Fibroblast of skin of scalp (primary cell): Measurements from ENCODE around the gene UBE2F.
A peak's percentile ranks its signal among the peaks of the same experiment; 100 is the strongest.
"Not testable (repeated sequence)": the region's sequence is repeated elsewhere in the genome, so short reads cannot be mapped to it uniquely, and the experiment has no call there.

Experiments used
- DNase-seq: peaks from one replicate; pipeline ENCODE4 v3.0.0-alpha.2; 2013

UBE2F gene

GRCh38 chr2:238055841-238056240 lies 89.0 kb downstream of the UBE2F start:
- DNase-seq = no peak

- DNase-seq = not testable (repeated sequence)
Measured at GRCh38 chr2:238057696-238058575, 91.1 kb downstream of the UBE2F start.

- no peak for DNase-seq
Measured at GRCh38 chr2:238059505-238059904, 92.7 kb downstream of the UBE2F start.

DNA sequence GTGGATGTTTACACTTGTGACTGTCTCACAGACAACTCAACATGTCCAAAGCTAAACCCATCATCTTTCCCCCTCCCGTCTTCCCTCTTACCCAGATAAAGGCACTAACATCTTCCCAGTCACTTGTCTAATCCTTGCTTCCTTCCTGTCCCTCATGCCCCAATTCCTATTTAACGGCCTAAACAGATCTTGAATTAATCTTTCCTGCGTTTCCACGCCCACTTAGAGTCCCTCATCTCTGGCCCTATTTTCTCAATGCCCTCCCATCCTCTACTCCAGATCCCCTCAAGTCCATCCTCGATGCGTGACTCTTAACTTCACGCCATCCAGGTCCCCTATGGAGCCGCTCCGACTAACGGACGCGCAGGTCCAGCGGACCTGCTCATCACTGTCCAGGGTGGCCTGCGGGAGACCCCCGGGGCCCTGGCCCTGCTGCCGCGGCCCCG lies 93.3 kb downstream of the UBE2F start:
- DNase-seq = no peak

DNA sequence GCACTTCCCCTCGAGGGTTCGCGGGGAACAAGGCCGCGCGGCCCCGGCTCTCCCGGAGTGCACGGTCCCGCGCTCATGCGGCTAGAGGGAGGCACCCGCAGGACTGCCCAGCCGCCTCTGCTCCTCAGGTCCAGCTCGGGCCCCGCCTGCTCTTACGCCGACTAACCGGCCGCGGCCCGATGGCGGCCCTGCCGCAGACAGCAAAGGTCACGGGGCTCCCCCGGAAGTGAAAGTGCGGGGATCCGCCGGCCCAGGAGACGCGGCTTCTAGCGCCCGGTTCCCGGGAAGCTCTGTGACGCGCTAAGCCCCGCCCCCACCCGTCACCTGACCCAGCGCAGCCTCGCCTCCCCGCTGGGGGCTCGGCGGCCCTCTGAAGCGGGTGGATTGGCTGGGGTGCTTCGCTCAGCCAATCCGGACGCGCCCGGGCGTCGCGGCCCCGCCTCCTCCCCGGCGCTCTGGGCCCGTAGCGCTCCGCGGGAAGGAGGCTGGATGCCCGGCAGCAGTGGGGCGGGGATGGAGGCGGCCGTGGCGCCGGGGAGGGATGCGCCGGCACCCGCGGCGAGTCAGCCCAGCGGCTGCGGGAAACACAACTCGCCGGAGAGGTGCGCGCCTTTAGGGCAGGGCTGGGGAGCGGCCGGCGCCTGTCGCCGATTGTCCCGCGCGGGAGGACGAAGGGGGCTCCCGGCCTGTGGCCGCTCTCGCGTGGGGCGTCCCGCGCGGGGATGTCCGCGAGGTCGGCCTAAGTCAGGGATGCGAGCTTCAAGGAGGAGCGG lies 93.9 kb downstream of the UBE2F start, which contains the start of gene SCLY:
TSS of gene SCLY (plus strand) at position 460 of the 773 bp plus-strand sequence. CDS start at position 514, 54 bp downstream.
- DNase-seq = peak; percentile 98

DNA sequence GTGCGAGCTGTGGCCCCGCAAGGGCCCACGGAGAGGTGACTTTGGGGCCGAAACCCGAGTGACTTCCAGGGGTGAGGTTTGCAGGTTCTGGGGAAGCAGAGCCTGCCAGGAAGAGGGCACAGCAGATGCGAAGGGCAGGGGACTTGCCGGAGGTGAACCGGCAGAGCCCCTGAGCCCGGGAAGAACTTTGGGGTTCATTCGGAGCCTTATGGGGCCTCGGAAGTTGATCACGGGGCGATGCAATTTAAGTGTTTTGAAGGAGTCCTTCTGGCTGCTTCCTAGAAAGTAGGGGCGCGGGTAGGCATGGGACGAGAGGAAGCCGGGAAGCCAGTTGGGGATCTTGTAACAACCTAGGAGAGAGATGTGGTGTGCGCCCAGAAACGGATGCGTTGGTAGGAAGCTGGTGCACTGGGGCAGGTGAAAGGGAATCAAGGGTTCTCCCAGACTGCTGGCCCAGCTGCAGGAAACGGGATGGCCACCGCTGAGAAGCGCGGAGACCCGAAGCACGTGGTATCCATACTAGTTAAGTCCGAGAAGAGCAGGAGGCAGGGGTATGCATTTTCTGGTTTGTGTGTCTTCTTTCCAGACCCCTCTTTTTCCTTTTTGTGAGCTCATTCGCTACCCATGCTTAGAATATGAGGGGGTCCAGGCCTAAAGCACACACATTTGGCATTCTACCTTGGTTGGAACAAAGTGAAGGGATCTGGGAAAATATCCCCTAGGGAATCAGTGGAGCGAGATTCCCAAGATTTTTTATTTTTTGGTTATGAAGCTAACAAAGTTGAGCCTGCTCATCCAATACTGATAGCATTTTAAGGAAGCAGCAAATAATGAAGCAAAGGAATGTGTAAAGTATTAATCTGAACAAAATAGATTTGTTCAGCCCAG lies 94.7 kb downstream of the UBE2F start:
- DNase-seq = peak; percentile 18

GRCh38 chr2:238063414-238064189 lies 96.8 kb downstream of the UBE2F start:
- DNase-seq = no peak

DNA sequence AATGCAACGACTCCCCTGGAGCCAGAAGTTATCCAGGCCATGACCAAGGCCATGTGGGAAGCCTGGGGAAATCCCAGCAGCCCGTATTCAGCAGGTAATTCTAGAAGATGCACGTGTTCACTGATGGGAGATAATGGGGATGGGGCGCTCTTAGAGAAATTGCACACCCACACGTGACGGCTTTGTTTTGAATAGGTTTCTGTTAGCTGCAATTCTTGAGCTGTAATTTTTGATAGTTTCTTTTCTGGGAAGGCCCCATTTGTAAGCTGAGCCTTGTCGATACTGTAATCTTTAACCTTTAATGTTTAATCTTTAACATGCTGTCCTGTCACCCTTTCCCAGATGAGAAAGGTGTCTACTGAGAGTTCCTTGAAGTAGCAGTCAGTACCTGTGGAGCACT lies 97.6 kb downstream of the UBE2F start:
- DNase-seq = no peak

DNA sequence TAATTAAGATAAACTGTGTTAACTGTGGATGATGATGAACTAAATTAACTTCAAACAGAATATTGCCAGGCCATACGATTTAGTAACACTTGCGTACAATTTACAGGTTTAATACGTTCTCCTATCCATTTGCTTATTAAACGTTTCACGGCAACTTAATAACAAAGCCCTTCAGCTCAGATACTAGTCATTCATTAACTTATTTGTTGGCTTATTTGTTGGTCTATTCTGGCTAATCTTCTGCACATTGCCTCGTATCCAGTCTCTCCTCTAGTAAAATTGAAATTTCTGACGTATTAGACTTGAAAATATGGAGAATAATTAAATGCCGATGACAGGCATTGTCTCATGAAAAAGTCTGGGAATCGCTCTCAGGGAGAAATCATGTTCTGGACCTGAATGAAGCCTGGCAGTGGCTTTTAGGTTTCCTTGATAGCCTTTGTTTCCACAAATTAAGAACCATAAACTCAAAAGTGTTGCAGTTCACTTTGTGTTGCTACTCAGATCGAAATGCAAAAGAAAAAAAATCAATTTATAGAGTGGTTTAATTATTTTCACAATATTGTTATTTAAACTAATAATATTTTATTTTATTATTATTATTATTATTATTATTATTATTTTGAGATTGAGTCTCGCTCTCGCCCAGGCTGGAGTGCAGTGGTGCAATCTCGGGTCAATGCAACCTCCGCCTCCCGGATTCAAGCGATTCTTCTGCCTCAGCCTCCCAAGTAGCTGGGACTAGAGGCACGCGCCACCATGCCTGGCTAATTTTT lies 98.4 kb downstream of the UBE2F start:
- no peak for DNase-seq

DNA sequence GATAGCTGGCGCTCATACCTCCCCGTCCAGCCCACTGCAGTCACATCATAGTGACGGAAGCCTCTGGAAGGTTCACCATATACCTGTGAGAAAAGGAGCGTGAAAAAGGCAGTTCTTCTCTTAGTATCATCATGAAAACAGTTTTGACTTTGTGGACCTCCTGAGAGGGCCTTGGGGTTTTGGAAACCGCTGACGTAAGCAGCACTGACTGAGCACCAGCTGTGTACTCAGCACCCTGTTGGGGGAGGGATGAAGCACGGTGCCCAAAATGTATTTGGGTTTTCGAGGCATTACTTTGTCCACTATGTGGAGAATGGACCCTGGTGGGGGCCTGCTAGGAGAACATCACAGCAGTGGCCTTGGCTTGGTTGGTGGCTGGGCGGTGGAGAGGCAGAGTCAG lies 99.4 kb downstream of the UBE2F start:
- no peak for DNase-seq

DNA sequence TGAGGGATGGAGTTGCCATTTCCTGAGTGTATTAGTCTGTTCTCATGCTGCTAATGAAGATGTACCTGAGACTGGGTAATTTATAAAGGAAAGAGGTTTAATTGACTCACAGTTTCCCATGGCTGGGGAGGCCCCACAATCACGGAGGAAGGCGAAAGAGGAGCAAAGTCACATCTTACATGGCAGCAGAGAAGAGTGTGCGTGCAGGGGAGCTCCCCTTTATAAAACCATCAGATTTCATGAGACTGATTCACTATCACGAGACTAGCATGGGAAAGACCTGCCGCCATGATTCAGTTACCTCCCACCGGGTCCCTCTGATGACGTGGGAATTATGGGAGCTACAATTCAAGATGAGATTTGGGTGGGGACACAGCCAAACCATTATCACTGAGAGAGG lies 99.9 kb downstream of the UBE2F start:
- not testable (repeated sequence) for DNase-seq

DNA sequence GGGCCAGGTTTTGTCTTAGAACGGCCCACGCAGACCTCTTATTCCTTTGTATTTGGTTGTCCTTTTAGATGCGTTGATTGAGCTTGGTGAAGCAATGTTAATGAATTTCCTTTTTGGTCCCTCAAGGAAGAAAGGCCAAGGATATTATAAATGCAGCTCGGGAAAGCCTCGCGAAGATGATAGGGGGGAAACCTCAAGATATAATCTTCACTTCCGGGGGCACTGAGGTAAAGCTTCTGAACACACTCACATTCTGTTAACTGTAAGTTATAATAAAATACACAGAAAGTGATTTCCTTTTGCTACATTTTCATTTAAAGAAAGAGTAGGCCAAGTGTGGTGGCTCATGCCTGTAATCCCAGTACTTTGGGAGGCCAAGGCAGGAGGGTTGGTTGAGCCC lies 101.1 kb downstream of the UBE2F start:
- no peak for DNase-seq

GRCh38 chr2:238069021-238069709 lies 102.4 kb downstream of the UBE2F start:
- DNase-seq = no peak

- DNase-seq = no peak
Measured at GRCh38 chr2:238069877-238070276, 103.1 kb downstream of the UBE2F start.

- no peak for DNase-seq
Measured at GRCh38 chr2:238075397-238075796, 108.6 kb downstream of the UBE2F start.

- peak; percentile 33 for DNase-seq
Measured at GRCh38 chr2:238077292-238077691, 110.5 kb downstream of the UBE2F start.

DNA sequence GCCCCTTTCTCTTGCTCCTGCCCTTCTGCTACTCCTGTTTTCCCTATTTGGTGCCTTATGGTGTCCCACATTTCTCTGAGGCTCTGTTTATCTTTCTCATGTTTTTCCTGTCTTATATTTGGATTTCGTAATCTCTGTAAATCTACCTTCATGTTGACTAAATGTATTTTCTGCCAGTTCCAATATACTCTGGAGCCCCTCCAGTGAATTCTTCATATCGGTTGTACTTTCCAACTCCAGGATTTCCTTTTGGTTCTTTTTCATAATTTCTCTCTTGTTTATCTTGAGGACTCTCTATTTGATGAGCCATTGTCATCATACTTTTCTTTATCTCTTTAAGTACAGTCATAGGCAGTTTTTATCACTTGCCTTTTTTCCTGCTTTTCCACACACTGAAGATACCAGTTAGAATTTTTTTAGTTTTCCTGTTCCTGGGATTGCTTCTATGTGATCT lies 113.1 kb downstream of the UBE2F start:
- no peak for DNase-seq

DNA sequence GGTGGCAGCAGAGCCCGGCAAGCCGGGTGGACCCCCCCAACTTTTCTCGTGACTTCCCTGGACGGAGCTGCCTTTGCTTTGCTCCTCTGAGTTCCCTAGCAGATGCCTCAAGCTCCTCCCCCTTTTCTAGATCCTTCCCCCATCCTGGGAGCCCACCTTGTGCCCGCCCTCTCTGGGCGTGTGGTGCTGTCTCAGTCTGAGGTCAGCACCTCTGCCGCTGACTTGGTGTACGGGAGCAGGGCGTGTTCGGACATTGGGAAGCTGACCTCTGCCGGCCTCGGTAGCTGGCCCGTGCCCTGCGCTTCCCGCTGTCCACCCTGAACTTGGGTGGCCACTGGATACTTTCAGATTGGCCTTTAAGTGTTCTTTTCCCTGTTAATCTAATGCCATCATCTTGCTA lies 113.7 kb downstream of the UBE2F start:
- DNase-seq = no peak

DNA sequence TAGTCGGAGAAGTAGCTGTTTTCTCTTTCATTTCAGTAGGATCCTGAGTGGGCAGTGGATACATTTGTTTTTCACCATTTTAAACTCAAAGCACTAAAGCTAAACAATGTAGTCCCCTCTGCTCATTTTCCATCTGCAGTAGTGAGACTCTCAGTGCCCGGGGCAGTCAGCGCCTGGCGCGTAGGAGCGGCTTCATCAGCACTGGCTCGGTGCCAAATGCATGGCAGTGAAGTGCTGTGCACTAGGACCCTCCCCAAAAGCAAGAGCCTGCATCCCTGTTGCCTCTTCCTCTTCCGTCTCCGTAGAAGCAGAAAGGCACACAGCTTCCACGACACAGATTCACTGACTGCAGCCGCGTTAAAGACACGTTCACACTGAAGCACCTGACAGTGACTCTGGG lies 114.3 kb downstream of the UBE2F start:
- no peak for DNase-seq

GRCh38 chr2:238081561-238081960 lies 114.7 kb downstream of the UBE2F start:
- no peak for DNase-seq
